Thymus (tissue), 11 donors: ENCODE results near the gene GJA3. TPM values are rescaled to one million over a fixed set of nuclear protein-coding genes. Genes with fewer than 3 reads are reported as not detected.

Experiments used
- DNase-seq, 9 donors: peaks; one replicate each; pipeline ENCODE4 v3.0.0-alpha.2; 2013; ENCODE audit warnings: low spot score in 9 of 9, low read depth in 6 of 9, missing footprints in 1 of 9
- H3K27ac ChIP-seq, 2 donors: one replicate each; pipeline ENCODE4 v1.5.1; 2013; ENCODE audit warnings: control low read depth in 1 of 2, low read depth in 1 of 2, low read length in 1 of 2, mild to moderate bottlenecking in 1 of 2, moderate library complexity in 1 of 2
- H3K27me3 ChIP-seq, 2 donors: one replicate each; pipeline ENCODE4 v1.5.1; 2013; ENCODE audit warnings: low read length in 1 of 2; ENCODE audit not compliant: control insufficient read depth in 2 of 2, insufficient read depth in 1 of 2
- H3K36me3 ChIP-seq, 2 donors: one replicate each; pipeline ENCODE4 v1.5.1; 2013; ENCODE audit warnings: low read length in 1 of 2, mild to moderate bottlenecking in 1 of 2, moderate library complexity in 1 of 2; ENCODE audit not compliant: control insufficient read depth in 2 of 2, insufficient read depth in 2 of 2
- H3K4me1 ChIP-seq, 2 donors: one replicate each; pipeline ENCODE4 v1.5.1; 2013; ENCODE audit warnings: low read length in 2 of 2; ENCODE audit not compliant: control insufficient read depth in 2 of 2, insufficient read depth in 2 of 2
- H3K4me3 ChIP-seq, 2 donors: one replicate each; pipeline ENCODE4 v1.5.1; 2013; ENCODE audit warnings: low read length in 2 of 2, control low read depth in 1 of 2, mild to moderate bottlenecking in 1 of 2
- H3K9me3 ChIP-seq, 2 donors: one replicate each; pipeline ENCODE4 v1.5.1; 2013; ENCODE audit warnings: low read length in 1 of 2, mild to moderate bottlenecking in 1 of 2; ENCODE audit not compliant: control insufficient read depth in 2 of 2, insufficient read depth in 1 of 2
- WGBS: extraction: QIAGEN DNeasy Blood & Tissue Kit; methylation state at CpG from one replicate; pipeline ENCODE4 v1.1.7; 2013; 5-methylcytosine and 5-hydroxymethylcytosine counted together
- polyA plus RNA-seq: library from polyadenylated mRNA; stranded (reverse); fragments of 200-250 nt; gene quantifications from one replicate; pipeline ENCODE4 v1.2.3, GENCODE V29; 2013
- total RNA-seq: library from RNA; stranded (reverse); fragments of 120-200 nt; gene quantifications from one replicate; pipeline ENCODE4 v1.2.4, GENCODE V29; 2013
- donor health status: healthy.

Gene GJA3
- total and polyA plus RNA-seq, 2 donors, result under 0.01 to 0.14 TPM

- no peak for DNase-seq
- WGBS, result 59% methylated on average over 22 of the region's 22 CpGs
- Histone ChIP-seq H3K27me3 (peaks cover 21 to 74% of the 10 kb centered on the region in 2 donors), H3K36me3 (no peaks in the 10 kb centered on the region), H3K9me3 (no peaks in the 10 kb centered on the region), H3K27ac (no peak overlapping the region), H3K4me3 (no peak overlapping the region), H3K4me1 (no peaks in the 10 kb centered on the region)
Measured at GRCh38 chr13:20174656-20175405, 14.0 kb upstream of the GJA3 start.

GRCh38 chr13:20173116-20173746 lies 12.4 kb upstream of the GJA3 start:
- no peaks in the 10 kb centered on the region for H3K9me3 ChIP-seq
- H3K4me3 ChIP-seq, result no peak overlapping the region
- DNase-seq, result no peak
- WGBS, result 94% methylated on average over 8 of the region's 8 CpGs
- H3K27ac ChIP-seq, result no peak overlapping the region
- no peaks in the 10 kb centered on the region for H3K4me1 ChIP-seq
- peaks cover 17 to 68% of the 10 kb centered on the region in 2 donors for H3K27me3 ChIP-seq
- H3K36me3 ChIP-seq, result no peaks in the 10 kb centered on the region

- Histone ChIP-seq H3K27ac (no peak overlapping the region), H3K4me1 (no peaks in the 10 kb centered on the region), H3K27me3 (peaks cover 8 to 58% of the 10 kb centered on the region in 2 donors), H3K36me3 (no peaks in the 10 kb centered on the region), H3K9me3 (no peaks in the 10 kb centered on the region), H3K4me3 (no peak overlapping the region)
- DNase-seq, result no peak
- 99% methylated on average over 1 of the region's 1 CpG for WGBS
Measured at GRCh38 chr13:20171364-20171763, 10.5 kb upstream of the GJA3 start.

GRCh38 chr13:20170921-20171320 lies 10.1 kb upstream of the GJA3 start:
- no peaks in the 10 kb centered on the region for H3K9me3 ChIP-seq
- no peak overlapping the region for H3K27ac ChIP-seq
- H3K4me1 ChIP-seq, result no peaks in the 10 kb centered on the region
- 98% methylated on average over 5 of the region's 5 CpGs for WGBS
- no peak overlapping the region for H3K4me3 ChIP-seq
- DNase-seq, result no peak
- peaks cover 5 to 57% of the 10 kb centered on the region in 2 donors for H3K27me3 ChIP-seq
- H3K36me3 ChIP-seq, result no peaks in the 10 kb centered on the region

GRCh38 chr13:20168396-20168795 lies 7.5 kb upstream of the GJA3 start:
- H3K27me3 ChIP-seq, result peaks cover 0 to 48% of the 10 kb centered on the region in 2 donors
- no peaks in the 10 kb centered on the region for H3K36me3 ChIP-seq
- 94% methylated on average over 7 of the region's 7 CpGs for WGBS
- H3K9me3 ChIP-seq, result no peaks in the 10 kb centered on the region
- H3K4me3 ChIP-seq, result no peak overlapping the region
- DNase-seq, result no peak
- H3K27ac ChIP-seq, result no peak overlapping the region
- no peaks in the 10 kb centered on the region for H3K4me1 ChIP-seq

- no peaks in the 10 kb centered on the region for H3K36me3 ChIP-seq
- no peak overlapping the region for H3K27ac ChIP-seq
- 88% methylated on average over 11 of the region's 11 CpGs for WGBS
- peaks cover under 1 to 5% of the 10 kb centered on the region in 2 donors for H3K4me1 ChIP-seq
- H3K27me3 ChIP-seq, result peaks cover 24 to 66% of the 10 kb centered on the region in 2 donors
- no peaks in the 10 kb centered on the region for H3K9me3 ChIP-seq
- DNase-seq, result no peak
- no peak overlapping the region for H3K4me3 ChIP-seq
Measured at GRCh38 chr13:20165417-20166257, 4.8 kb upstream of the GJA3 start.

GRCh38 chr13:20161951-20162300 lies 1.1 kb upstream of the GJA3 start:
- Histone ChIP-seq H3K27ac (no peak overlapping the region), H3K4me3 (peak overlapping the region in 1 of 2 donors; percentile 39), H3K36me3 (no peaks in the 10 kb centered on the region), H3K9me3 (no peaks in the 10 kb centered on the region), H3K27me3 (peaks cover 45 to 86% of the 10 kb centered on the region in 2 donors), H3K4me1 (peaks cover 2 to 11% of the 10 kb centered on the region in 2 donors)
- 51% methylated on average over 16 of the region's 16 CpGs for WGBS
- no peak for DNase-seq

GRCh38 chr13:20161275-20161950 lies 561 bp upstream of the GJA3 start:
- H3K4me3 ChIP-seq, result peak overlapping the region in 1 of 2 donors; percentile 39
- H3K27me3 ChIP-seq, result peaks cover 46 to 86% of the 10 kb centered on the region in 2 donors
- H3K4me1 ChIP-seq, result peaks cover 2 to 11% of the 10 kb centered on the region in 2 donors
- WGBS, result 2% methylated on average over 79 of the region's 79 CpGs
- no peaks in the 10 kb centered on the region for H3K36me3 ChIP-seq
- peak in 3 of 9 donors; percentile 18 to 57 (median 34) for DNase-seq
- H3K9me3 ChIP-seq, result no peaks in the 10 kb centered on the region
- H3K27ac ChIP-seq, result no peak overlapping the region
